ENCODE data around the gene TANC2.

TANC2 gene

DNA sequence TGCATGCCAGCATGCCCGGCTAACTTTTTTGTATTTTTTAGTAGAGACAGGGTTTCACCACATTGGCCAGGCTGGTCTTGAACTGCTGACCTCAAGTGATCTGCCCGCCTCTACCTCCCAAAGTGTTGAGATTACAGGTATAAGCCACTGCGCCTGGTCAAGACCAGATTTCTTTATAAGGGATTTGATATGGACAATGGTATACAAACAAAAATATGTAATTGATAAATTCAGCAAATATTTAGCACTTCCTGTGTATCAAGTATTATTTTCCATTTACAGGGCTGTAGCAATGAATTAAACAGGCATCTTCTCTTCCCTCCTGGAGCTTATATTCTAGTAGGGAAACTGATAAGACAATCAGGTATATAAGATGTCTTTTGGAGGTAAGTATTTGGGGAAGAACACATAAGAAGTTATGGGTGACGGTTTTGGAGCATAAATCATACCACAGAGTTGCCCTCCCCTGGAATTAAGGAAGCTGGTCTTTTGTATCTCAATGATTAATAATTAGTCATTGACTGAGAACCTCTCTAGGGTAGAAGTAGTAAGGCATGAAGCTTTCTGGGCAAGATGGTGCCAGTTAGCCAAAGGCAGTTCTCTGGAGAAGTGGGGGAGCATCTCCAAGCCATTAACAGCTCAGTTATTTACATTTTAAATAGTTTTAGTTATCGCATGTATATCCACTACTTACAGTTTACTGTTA, 35.8 kb downstream of the TANC2 start:
- no peak for DNase-seq (ENCODE audit: low spot score)

DNA sequence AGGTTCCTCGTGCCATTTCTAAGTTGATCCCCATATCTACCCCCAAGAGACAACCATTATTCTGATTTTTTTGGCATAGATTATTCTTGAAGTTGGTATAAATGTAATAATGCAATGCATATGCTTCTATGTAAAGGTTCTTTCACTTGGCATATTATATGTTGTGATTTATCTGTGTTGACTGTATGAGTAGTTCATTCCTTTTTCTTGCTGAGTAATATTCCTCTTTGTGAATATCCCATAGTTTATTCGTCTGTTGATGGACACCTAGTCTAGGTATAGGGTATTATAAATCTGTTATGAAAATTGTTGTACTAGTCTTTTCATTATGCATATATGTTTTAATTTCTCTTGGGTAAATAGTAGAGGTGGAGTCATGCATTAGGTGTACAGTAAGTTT, 36.6 kb downstream of the TANC2 start:
- DNase-seq (ENCODE audit: low spot score), result no peak

GRCh38 chr17:63015824-63016223, 49.8 kb downstream of the TANC2 start:
- no peak for DNase-seq (ENCODE audit: low spot score)

Measured in AG08395 (cell line).